GM19351 (cell line): Measurements from ENCODE around the gene RARRES2.
A peak's percentile ranks its signal among the peaks of the same experiment; 100 is the strongest.

Source experiments
- ATAC-seq: cut with Tn5 transposase; IDR thresholded peaks from one replicate; pipeline ENCODE4 v1.9.1; 2021; ENCODE audit warnings: mild to moderate bottlenecking, moderate library complexity; ENCODE audit not compliant: unreplicated experiment

RARRES2 gene

GRCh38 chr7:150377196-150377595 lies 35.8 kb upstream of the RARRES2 start:
- no peak for ATAC-seq

DNA sequence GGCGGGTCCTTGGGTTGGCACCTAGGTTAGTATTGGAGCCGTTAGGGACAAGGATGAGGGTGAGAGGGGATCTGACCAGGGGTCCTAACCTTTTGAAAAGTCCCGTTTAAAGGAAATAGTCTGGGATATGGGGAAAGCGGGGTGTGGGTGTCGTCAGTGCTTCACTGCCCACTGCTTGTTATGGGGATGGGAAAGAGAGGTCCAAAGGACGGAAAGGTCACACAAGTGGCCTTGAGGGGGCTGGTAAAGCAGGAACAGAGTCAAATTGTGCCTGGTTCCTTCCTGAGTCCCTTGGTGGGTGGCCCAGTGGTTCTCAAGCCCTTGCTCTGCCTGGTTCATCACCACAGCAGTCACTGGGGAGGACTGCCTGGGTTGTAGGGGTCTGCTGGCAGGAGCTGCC lies 35.1 kb upstream of the RARRES2 start:
- ATAC-seq, result no peak

GRCh38 chr7:150375662-150376521 lies 34.5 kb upstream of the RARRES2 start:
- ATAC-seq, result peak; percentile 13

DNA sequence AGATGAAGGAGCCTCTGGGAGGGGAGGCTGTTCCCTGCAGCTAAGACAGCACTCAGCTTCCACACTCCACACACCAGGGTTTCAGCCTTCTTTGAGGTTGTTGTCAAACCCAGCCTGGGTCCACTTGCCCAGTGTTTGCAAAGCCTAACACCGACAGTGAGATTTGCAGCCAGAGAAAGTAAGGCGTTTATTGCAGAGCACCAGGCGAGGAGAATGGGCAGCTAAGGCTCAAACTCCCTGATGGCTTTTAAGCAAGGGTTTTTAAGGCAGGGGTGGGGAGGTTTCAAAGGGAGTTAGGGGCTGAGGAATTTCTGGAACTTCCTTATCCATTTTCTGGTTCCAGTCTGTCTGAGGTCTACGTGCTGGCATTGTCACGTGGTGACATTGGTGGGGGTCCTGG lies 33.0 kb upstream of the RARRES2 start:
- no peak for ATAC-seq

- ATAC-seq, result no peak
These were observed 32.6 kb upstream of the RARRES2 start for GRCh38 chr7:150374026-150374425.

GRCh38 chr7:150373049-150373801 lies 31.8 kb upstream of the RARRES2 start:
- no peak for ATAC-seq

DNA sequence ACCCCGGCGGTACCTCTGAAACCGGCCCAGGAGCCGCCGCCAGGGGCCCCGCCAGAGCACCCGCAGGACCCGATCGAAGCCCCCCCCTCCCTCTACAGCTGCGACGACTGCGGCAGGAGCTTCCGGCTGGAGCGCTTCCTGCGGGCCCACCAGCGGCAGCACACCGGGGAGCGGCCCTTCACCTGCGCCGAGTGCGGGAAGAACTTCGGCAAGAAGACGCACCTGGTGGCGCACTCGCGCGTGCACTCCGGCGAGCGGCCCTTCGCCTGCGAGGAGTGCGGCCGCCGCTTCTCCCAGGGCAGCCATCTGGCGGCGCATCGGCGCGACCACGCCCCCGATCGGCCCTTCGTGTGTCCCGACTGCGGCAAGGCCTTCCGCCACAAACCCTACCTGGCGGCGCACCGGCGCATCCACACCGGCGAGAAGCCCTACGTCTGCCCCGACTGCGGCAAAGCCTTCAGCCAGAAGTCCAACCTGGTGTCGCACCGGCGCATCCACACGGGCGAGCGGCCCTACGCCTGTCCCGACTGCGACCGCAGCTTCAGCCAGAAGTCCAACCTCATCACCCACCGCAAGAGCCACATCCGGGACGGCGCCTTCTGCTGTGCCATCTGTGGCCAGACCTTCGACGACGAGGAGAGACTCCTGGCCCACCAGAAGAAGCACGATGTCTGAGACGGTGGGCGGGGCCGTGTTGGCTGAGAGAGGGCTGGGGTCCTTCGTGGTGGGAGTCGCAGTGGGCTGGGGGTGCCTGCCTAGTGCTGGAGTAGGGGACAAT lies 31.0 kb upstream of the RARRES2 start:
- no peak for ATAC-seq

- no peak for ATAC-seq
These were observed 30.5 kb upstream of the RARRES2 start for GRCh38 chr7:150371996-150372270.

DNA sequence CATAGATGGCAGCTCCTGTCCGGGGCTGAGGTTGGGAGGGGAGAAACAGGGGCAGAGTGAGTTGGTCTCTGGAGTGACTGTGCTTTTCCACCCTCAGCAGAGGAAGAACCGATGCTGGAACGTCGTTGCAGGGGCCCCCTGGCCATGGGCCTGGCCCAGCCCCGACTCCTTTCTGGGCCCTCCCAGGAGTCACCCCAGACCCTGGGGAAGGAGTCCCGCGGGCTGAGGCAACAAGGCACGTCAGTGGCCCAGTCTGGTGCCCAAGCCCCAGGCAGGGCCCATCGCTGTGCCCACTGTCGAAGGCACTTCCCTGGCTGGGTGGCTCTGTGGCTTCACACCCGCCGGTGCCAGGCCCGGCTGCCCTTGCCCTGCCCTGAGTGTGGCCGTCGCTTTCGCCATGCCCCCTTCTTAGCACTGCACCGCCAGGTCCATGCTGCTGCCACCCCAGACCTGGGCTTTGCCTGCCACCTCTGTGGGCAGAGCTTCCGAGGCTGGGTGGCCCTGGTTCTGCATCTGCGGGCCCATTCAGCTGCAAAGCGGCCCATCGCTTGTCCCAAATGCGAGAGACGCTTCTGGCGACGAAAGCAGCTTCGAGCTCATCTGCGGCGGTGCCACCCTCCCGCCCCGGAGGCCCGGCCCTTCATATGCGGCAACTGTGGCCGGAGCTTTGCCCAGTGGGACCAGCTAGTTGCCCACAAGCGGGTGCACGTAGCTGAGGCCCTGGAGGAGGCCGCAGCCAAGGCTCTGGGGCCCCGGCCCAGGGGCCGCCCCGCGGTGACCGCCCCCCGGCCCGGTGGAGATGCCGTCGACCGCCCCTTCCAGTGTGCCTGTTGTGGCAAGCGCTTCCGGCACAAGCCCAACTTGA lies 29.9 kb upstream of the RARRES2 start:
- ATAC-seq, result no peak

DNA sequence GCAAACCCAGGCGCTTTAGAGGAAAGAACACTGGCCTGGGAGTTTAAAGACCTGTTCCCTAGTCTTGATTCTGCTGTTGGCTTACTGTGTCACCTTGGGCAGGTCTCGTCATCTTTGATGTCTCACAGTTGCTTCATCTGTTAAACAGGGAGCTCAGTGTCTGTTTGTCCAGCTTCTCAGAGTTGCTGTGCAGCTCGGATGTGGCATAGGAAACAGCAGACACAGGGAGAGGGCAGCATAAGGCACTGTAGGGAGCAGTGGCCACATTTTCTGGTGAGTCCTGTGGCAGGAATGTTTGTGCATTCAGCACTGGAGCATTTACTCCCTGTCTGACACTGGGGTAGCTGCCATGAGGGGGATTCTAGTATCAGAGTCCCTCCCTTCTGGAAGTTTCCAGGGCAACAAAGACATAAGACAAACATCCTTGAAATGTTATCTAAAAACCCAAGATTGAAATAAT lies 29.2 kb upstream of the RARRES2 start:
- ATAC-seq, result no peak

- no peak for ATAC-seq
These were observed 28.5 kb upstream of the RARRES2 start for GRCh38 chr7:150369748-150370501.

GRCh38 chr7:150368884-150369747 lies 27.7 kb upstream of the RARRES2 start:
- peak; percentile 47 for ATAC-seq

DNA sequence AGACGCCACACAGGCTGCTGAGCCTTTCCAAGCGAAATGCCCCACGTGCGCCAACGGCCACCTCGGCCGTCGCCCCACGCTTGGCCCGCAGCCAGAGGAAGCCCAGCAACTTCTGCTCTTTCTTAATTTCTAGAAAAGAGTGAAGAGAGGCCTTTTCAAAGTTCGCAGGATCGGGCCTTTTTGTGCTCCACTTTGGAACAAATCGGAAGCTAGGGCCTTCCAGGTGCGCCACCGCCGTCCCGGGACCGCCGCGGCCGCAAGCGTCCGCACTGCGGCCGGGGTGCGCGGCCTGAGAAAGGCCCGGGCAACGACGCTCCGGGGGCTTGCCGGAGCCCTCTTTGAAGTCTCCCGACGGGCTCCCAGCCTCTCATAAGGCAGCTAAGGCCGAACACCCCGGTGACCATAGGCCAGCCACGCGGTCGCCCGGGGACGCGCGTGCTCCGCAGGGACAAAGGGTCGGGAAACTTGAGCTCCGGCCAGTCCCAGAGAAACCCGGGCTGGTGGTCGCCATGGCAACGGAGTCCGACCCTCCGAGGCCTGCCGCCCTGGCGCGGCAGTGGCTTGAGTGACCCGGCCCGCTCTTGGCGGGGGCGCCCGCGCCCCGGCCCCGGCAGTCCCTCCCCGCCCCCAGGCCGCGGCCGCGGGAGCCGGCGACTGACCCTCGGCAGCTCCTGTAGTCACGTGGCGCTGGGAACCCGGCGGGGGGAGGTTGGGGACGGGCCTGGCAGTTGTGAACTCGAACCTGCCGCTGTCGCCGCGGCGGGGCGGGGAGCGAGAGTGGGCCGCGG lies 26.9 kb upstream of the RARRES2 start, which contains the start of gene REPIN1:
REPIN1 (plus strand) TSS at position 727 of the 788 bp plus-strand sequence. CDS start 890 bp downstream, outside the sequence.
- ATAC-seq, result peak; percentile 53

DNA sequence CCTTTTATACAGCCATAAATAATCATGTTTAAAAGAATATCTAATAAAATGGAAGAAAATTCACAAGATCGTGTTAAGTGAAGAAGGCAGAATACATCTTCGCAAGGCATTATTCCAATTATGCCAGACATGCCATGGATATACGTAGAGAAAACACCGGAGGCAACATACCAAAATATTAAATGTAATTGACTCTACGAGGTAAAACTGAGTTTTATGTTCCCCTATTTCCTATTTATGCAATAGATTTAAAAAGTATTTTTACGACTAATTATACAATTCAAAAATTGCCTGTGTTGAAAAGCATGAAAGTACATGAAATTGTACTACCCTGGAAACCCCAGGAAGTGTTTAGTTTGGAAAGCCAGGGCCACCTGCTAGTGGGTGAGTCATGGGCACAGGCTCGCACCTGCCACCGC lies 26.3 kb upstream of the RARRES2 start:
- no peak for ATAC-seq

- ATAC-seq, result no peak
These were observed 24.4 kb upstream of the RARRES2 start for GRCh38 chr7:150365673-150366398.

- ATAC-seq, result no peak
These were observed 23.8 kb upstream of the RARRES2 start for GRCh38 chr7:150365194-150365593.

DNA sequence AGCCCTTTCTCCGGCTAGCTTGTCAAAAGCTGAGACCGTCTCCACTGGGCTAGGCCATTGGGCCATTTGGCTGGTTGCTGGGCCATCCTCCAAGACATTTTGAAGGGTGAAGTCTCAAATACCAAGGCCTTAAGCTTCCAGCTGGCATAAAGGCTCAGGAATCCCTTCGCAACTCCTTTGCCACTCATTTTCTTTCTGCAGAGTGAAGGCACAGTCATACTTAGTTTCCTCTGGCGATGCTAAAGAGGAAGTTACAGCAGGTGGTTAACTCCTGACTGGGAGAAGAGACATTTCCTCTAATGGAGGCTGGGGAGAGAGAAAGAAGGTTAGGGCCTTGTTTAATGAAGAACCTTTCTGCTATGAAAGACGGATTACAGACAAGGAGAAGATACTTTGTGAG lies 22.4 kb upstream of the RARRES2 start:
- no peak for ATAC-seq
